A673 (cell line): ENCODE data around the gene GALNTL6.

Experiments
- CTCF ChIP-seq: fragments of 300-800, 200-600 bp; sonication (generic); conservative IDR thresholded peaks from 2 replicates; pipeline ENCODE4 v1.5.1; 2017; ENCODE audit warnings: low read depth, mild to moderate bottlenecking, antibody characterized with exemption, low read length, moderate library complexity, mixed read lengths
- EZH2 ChIP-seq: fragments of 200-600 bp; sonication (generic); IDR thresholded peaks from 2 replicates; pipeline ENCODE4 v1.6.1; 2017; ENCODE audit warnings: borderline replicate concordance, low read depth, mild to moderate bottlenecking, mixed read lengths, antibody characterized with exemption, low read length; ENCODE audit not compliant: poor library complexity, severe bottlenecking

GRCh38 chr4:172899861-172900260 is 1086.7 kb downstream of the GALNTL6 start:
- no peak for TF ChIP-seq CTCF
- TF ChIP-seq EZH2, result no peak
